GM12892 (cell line): ENCODE measurements around the gene CLTC.

Experiments
- DNase-seq: peaks from one replicate; pipeline ENCODE4 v3.0.0; 2011; ENCODE audit not compliant: insufficient read length
- FAIRE-seq: peaks from 2 replicates; lab custom pipeline; 2011; peaks lifted over from hg19 to GRCh38; lab: Jason Lieb, UNC
- POLR2A ChIP-seq: IDR thresholded peaks from 2 replicates; pipeline ENCODE4 v1.6.1; 2011; ENCODE audit warnings: low read depth, low read length, control low read depth
- POLR2AphosphoS5 ChIP-seq: IDR thresholded peaks from 2 replicates; pipeline ENCODE4 v1.6.1; 2011; ENCODE audit warnings: low read depth, low read length, control low read depth
- TAF1 ChIP-seq: IDR thresholded peaks from 2 replicates; pipeline ENCODE4 v1.6.1; 2011; ENCODE audit warnings: low read depth, mild to moderate bottlenecking, control low read depth, low read length, borderline replicate concordance

The CLTC gene

GRCh38 chr17:59745040-59745439, 125.3 kb downstream of the CLTC start:
- no peak for TF ChIP-seq POLR2A
- no peak for TF ChIP-seq TAF1
- no peak for TF ChIP-seq POLR2AphosphoS5
- no peak for FAIRE-seq
- no peak for DNase-seq
